Measurements from ENCODE around the gene AP4S1.
A peak's percentile ranks its signal among the peaks of the same experiment; 100 is the strongest.
"Not testable (repeated sequence)": the region's sequence is repeated elsewhere in the genome, so short reads cannot be mapped to it uniquely, and the experiment has no call there.

AP4S1 gene, protein sequence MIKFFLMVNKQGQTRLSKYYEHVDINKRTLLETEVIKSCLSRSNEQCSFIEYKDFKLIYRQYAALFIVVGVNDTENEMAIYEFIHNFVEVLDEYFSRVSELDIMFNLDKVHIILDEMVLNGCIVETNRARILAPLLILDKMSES

DNA sequence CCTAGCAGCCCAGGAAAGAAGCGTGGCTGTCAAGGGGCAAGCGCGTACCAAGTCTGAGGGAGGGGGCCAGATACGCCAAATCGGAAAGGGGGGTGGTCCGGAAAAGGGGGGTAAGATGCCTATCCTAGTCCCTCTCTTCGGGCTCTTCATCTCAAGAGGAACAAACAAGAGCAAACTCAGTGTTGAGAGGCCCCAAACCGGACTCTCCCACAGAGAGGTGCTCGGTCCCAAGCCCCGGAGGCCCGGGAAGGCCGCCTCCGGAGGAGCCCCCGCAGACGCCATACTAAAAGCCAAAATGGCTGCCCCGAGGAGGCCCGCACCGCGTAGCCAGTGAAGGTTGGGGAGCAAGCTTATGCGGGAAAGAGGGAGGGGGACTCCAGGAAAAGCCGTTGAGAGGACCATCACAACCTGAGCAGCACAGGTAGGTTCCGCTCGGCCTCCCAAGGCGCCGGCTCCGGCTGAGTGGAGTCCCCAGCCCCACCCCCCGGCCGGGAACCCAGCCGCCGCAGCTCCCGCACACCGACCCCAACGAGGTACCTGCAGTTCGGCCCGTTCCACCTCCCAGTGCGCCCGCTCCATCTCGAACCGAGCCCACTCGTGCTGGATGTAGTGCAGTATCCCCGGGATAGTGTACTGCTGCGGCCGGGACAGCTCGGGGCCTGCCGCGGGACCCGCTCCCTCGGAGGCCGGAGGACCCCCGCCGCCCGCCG, at the start of gene AP4S1:
TSS of gene AP4S1 (plus strand) at position 283 of the 710 bp plus-strand sequence. CDS start 40,548 bp downstream, outside the sequence.
- peak; percentile 66 for DNase-seq (ENCODE audit: low spot score)

DNA sequence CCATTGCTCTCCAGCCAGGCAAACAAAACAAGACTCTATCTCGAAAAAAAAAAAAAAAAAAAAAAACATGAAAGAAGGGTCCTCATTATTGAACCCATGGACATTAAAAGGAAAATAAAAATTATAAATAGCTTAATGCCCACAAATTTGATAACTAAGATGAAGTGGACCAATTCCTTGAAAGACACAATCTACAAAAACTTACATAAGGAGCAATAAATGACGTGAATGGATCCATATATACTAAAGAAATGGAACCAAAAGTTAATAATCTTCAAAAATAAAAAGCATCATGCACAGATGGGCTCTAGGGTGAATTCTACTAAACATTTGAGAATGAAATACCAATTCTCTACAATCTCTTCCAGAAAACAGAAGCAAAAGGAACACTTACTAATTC, 47.7 kb upstream of the AP4S1 start:
- no peak for DNase-seq (ENCODE audit: low spot score)

DNA sequence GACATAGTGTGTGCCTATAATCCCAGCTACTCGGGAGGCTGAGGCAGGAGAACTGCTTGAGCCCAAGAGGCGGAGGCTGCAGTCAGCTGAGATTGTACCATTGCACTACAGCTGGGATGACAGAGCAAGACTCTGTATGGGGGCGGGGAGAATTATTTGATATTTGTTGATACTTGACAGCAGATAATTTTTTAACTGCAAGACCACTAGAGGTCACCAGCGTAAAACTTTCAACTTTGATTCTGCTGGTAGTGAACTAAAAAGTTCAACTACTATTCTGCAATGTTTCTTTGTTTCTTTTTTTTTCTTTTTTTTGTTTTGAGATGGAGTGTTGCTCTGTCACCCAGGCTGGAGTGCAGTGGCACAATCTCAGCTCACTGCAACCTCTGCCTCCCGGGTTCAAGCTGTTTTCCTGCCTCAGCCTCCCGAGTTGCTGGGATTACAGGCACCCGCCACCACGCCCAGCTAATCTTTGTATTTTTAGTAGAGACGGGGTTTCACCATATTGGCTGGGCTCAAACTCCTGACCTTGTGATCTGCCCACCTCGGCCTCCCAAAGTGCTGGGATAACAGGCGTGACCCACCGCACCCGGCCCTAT, 45.2 kb upstream of the AP4S1 start:
- DNase-seq (ENCODE audit: low spot score): peak; percentile 89

DNA sequence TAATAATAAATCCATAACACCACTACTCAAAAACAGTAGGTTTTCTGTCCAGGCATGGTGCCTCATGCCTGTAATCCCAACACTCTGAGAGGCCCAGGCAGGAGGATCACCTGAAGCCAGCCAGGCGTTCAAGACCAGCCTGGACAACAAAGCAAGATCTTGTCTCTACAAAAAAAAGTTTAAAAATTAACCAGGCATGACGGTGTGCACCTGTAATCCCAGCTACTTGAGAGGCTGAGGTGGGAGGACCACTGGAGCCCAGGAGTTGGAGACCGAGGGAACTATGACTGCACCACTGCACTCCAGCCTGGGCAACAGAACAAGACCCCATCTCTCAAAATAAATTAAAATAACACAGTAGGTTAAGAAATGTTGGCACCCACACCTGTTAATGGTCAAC, 44.5 kb upstream of the AP4S1 start:
- DNase-seq (ENCODE audit: low spot score): peak; percentile 26

DNA sequence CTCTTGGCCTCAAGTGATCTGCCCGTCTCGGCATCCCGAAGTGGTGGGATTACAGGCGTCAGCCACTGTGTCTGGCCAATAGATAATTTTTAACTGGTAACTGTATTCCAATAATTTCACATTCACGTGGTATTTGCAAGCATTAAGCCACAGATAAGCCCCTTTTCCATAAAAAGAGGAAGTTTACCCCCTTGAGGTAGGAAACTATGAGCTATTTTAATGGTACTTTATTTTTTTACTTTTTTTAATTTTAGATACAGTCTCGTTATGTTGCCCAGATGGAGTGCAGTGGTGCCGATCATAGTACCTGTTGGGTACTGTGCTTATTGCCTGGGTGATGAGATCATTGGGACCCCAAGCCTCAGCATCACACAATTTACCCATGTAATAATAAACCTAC, 42.9 kb upstream of the AP4S1 start:
- DNase-seq (ENCODE audit: low spot score): peak; percentile 71

DNA sequence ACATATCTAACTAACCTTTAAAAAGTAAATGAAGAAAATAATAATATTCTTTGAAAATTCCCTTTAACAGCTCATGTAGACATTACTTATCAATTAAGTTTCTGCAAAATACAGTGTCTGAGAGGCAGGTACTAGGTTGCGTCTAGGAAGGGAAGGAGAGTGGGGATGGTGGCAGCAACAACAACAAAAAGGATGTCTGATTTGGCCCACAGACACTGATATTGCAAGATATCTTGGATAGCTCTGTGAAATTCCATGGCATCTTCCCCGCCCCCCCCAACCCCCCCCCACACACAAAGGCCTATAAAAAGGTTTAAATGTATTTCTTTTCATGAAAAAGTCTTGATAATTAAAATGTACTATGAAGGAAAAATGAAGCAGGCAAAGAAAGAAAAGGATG, 41.6 kb upstream of the AP4S1 start:
- DNase-seq (ENCODE audit: low spot score): no peak

DNA sequence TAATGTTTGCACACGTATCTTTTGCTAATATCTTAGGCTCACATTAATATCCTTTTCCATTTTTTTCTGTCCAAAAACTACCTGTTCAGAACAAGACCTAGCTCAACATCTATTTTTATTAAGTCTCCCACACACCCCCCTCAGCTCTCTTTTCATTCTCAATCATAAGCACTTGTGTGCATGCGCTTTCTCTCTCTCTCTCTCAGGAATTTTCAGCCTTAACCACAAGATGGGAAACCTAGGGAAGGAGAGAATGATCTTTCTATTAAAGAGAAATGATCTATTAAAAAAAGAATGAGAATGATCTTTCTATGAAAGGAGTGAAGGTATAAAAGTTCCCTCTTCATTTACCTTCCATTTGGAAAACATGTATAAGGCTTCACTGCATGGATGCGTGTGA, 39.7 kb upstream of the AP4S1 start:
- DNase-seq (ENCODE audit: low spot score): no peak

DNA sequence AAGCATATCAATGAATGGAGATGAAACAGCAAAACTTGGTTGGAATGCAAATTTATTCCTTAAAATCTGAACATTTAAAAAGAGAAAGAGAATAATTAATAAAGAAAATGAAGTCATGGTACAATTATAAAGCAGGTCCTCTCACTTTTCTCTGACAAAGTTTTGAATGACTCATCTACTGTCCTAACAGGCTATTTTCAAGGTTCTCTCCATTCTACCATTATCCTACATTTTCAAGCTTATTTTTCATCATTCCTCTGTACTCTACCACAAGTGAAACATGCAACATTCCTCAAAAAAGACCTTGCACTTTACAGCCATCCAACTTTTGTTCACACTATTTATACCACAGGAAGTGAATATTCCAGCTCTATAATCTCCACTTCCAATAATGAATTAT, 36.9 kb upstream of the AP4S1 start:
- DNase-seq (ENCODE audit: low spot score): no peak

DNA sequence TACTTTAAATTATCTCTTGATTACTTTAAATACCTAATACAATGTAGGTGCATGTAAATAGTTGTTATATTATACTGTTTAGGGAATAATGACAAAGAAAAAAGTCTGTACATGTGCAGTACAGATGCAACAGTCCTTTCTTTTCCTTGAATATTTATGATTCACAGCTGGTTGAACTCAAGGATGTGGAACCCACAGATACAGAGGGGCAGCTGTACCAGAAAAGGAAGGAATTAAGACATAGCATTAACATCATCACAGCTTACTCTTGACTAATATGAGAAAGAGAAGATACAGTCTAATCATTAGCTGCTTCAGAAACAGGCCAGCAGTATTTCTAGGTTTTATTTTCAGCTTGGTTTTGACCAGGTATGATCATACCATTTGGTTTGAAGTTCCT, 34.7 kb upstream of the AP4S1 start:
- DNase-seq (ENCODE audit: low spot score): no peak

DNA sequence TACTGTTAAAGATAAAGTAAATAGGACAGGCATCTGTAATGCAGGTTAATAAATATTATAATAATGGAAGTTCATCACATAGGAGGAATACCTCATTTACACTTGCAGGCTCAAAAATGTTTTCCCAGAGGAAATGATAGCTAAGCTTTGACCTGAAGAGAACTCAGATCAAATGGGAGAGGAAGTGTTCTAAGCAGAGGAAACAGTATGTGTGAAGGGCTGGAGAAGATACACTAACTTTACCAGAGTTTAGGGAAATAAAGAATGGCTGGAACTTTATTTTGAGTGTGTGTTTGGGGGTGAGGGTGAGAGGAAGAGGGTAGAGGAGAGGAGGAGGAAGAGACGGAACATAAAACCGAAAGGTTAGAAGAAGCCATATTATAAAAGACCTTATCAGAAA, 34.0 kb upstream of the AP4S1 start:
- DNase-seq (ENCODE audit: low spot score): no peak

DNA sequence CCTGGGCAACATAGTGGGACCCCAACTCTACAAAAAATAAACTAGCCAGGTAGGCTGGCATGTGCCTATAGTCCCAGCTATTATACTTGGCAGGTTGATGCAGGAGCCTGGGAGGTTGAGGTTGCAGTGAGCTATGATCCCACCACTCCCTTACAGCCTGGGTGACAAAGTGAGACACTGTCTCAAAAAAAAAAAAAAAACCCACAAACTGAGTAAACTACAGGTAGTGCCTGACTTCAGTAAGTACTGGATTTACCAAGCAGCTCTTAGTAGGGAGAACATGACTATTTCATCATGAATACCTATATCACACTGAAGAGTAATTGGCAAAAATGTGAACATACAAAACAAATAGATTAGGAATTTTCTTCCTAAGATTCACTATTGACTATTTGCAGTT, 32.4 kb upstream of the AP4S1 start:
- DNase-seq (ENCODE audit: low spot score): no peak

DNA sequence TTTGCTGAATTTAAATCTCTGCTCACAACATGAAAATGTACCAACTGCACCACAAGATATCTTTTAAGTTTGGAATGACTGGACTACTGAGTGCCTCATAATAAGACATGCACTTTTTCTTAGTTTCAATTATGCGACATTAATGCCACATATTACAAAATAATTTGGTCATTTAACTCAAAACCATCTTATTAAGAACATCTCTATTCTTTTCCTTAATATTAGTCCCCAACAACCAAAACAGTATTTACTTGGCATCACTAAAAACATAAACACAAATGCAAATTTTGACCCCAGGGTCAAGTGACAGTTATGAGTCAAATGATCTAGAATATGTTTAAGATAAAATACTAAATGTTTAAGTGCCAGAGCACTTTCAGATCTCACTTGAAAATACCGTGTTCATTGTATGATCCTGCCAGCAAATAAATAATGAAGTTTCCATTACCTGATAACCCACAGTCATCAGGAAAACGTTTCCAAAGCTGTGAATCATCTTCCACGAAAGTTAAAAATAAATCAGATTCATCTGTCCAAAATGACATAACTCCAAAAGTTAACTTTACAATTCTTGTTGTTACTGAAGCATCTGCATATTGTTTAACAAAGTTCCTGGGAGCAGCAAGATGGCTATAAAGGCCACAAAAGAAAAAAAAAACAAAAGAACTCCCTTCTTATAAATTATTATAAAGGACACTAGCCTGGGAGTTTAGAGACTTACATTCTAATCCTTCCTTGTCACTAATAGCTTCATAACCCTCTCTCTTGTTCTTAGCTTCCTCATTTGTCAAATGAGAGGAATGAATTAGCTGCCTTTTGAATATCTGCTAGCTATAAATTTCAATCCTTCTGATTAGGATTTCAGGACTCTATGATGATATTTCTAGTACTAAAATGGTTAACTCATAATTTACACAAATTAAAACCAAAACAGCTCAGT, 30.5 kb upstream of the AP4S1 start:
- no peak for DNase-seq (ENCODE audit: low spot score)

DNA sequence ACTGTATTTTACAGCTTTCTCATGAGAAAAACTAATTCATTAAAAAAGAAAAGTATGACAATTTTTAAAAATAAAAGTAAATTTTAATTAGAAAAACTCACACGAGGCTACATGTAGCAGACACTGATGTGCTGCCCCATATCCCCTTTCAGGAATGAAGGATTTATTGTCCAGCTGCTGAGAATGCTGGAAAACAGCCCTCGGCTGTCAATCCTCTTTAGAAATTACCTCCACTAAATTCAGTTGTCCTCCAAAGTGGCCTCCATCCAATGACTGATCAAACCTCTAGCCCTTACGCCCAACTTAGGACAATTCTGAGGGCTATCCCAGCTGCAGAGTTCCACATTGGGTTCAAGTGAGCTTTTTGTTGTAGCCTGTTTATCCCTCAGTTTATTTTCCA, 29.8 kb upstream of the AP4S1 start:
- DNase-seq (ENCODE audit: low spot score): no peak

DNA sequence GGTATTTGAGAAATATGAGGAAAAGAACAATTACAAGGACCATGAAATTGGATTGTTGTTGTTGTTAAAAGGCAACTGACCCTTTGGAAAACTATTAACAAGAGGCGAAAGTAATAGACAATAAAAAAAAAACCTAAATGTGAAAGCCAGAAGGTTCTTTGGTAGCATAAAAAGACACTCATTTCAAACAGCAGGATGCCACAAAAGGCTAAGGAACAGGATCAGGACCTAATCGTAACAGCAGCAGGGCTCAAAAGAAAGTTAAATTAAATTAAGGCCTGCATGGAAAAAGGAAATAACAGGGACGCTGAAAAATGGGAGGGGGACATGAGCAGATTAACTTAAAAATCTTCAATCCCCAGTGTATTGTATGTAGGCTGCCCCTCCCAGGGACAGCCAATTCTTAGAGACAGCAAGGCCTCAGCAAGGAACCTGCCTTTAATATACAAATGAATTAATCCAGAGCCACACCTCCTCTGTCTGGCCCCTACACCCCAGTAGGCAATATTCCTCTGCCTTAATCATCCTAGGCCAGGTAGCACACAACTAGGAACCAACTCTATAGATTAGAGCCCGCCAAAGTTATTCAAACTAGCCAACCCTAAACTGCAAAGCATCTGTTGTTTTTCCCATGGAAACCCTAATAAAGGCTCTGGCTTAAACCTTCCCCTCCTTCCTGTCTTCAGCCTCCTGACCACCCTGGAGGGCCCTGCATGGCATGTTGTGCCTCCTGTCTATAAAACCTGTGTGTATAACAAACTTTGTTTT, 28.4 kb upstream of the AP4S1 start:
- no peak for DNase-seq (ENCODE audit: low spot score)

DNA sequence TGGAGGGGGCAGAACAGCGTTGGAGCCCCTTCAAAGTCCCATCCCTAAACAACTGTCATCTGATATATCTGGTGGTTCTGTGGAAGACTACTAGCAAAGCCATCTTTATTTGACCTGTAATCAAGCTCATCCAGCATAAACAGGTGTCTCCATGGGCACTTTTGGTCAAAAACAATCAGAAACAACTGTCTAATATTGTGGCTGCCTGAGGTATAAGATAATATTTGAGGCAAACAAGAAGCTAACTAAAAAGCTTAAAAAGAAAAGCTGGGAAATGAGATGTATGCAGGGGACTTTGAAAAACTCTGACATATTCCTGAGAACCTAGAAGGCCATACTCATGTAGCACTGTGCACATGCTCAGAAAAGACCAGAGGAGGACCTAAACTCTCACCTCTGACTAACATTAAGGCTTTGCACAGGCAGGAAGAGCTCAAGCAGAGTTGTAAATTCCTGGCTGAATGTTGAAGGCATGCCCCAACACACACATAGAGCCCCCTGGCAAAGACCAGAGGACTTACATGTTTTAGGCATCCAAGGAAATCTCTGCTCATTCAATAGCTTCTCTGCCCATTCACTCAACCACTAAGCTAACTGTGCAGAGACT, 27.2 kb upstream of the AP4S1 start:
- no peak for DNase-seq (ENCODE audit: low spot score)

DNA sequence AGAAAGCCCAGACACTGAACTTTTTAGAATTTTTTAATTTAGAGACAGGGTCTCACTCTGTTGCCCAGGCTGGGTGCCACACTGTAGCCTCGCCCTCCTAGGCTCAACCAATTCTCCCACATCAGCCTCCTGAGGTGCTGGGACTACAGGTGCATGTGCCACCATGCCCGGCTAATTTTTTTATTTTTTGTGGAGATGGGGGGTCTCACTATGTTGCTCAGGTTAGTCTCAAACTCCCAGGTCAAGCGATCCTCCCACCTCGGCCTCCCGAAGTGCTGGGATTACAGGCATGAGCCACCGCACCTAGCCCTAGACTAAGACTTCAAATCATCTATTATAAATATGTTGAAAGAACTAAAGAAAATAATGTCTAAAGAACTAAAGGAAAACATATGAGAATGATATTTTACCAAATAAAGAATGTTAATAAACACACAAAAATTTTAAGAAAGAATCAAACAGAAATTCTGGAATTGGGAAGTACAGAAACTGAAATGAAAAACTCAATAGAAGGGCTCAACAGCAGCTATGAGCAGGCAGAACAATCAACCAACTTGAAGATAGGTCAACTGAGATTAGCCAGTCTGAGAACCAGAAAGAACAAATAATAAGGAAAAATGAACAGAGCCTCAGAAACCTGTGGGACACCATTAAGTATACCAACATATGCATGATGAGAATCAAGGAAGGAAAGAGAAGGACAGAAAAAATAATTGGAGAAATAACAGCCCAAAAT, 26.2 kb upstream of the AP4S1 start:
- DNase-seq (ENCODE audit: low spot score): no peak

DNA sequence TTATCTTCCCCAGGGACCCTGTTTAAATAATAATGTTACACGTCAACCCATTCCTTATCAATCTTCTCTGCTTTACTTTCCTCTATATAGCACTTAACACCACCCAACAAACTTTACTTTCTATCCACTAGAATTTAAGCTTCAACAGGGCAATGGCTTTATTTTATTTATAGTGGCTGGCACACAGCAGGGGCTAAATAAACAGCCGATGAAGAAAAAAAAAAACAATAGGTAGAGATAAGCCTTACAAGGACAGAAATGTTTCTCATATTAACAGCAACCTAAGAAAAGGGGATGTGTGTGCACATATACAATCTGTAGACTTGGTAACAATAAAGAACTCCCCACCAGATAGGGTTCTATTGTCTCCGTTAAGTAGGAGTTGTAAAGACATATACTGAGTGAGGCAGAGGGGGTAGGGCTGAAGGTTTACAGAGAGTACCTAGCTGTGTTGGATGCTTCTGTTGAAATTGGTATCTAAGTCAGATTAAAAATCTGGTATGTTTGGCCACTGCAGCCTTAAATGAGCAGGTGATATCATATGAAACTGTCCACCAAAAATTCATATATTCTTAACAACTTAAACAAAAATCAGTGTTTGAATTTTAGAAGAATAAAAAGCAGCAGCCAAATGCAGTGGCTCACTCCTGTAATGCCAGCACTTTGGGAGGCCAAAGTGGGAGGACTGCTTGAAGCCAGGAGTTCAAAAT, 24.7 kb upstream of the AP4S1 start:
- DNase-seq (ENCODE audit: low spot score): no peak

DNA sequence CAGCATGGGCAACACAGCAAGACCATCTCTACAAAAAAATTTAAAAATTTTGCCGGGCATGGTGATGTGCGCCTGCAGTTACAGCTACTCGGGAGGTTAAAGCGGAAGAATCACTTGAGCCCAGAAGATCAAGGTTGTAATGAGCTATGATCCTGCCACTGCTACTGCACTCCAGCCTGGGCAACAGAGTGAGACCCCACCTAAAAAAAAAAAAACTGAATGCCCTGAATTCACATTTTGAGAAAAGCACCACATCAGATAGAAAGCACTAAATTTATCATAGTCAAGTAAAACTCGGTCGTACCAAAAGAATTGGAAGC, 24.1 kb upstream of the AP4S1 start:
- no peak for DNase-seq (ENCODE audit: low spot score)

DNA sequence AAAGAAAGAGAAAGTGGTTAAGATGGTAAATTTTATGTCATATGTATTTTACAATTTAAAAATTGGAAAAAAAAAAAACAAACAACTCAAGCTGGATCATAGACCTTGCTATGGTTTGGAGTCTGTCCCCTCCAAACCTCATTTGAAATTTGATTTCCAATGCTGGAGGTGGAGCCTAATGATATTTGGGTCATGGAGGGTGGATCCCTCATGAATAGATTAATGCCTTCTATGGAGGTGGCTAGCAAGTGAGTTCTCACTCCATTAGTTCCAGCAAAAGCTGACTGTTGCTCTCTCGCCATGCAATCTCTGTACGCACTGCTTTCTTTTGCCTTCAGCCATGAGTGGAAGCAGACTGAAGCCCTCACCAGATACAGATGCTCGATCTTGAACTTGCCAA, 22.2 kb upstream of the AP4S1 start:
- DNase-seq (ENCODE audit: low spot score): no peak

DNA sequence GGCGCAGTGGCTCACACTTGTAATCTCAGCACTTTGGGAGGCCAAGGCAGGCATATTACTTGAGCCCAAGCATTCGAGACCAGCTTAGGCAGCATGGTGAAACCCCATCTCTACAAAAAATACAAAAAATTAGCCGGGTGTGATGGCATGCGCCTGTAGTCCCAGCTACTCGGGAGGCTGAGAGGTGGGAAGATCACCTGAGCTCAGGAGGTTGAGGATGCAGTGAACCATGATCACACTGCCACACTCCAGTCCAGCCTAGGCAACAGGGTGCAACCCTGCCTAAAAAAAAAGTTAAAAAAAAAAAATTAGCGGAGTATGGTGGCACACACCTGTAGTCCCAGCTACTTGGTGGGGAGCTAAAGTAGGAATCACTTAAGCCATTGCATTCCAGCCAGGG, 21.4 kb upstream of the AP4S1 start:
- not testable (repeated sequence) for DNase-seq (ENCODE audit: low spot score)

Data from NAMALWA (cell line).